ENCODE measurements around the gene HYCC2. TPM values are rescaled to one million over a fixed set of nuclear protein-coding genes. Genes with fewer than 3 reads are reported as not detected.

HYCC2 gene
- total and polyA plus RNA-seq, 2 donors (not counting 1 experiment from before 2014, with no cell fraction given): 3.6 to 30.1 TPM

DNA sequence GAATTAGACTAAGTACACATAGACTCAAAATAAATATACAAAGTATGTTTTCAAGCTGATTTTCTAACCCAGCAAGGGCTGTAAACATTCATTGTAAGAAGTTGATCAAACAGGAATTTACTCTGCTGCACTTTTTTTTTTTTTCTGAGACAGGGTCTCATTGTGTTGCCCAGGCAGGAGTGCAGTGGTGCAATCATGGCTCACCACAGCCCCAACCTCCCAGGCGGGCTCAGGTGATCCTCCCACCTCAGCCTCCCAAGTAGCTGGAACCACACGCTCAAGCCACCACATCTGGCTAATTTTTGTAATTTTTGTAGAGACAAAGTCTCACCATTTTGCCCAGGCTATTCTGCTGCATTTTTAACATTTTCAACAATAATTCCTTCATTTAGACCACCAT is 36.2 kb upstream of the HYCC2 start:
- H2AFZ ChIP-seq (ENCODE audit: insufficient read depth, low read depth, low read length, poor library complexity, severe bottlenecking): no peak overlapping the region
- no peaks in the 10 kb centered on the region for H3K9me3 ChIP-seq (ENCODE audit: control extremely low read depth in 1 of 3, control insufficient read depth in 2 of 3, insufficient read depth in 1 of 3, low read length in 2 of 3)
- no peaks in the 10 kb centered on the region for H3K27me3 Mint-ChIP-seq
- ATAC-seq (ENCODE audit: low read depth): no peak
- ChIA-PET POLR2A (no interaction called here), CTCF (interaction anchor here (1.2 to 2.3 kb wide), 4 partner anchors 10 to 125 kb away, joined by 3 to 5 read pairs (median 4); partner anchors contain the start of gene CASP10)
- H3K79me2 ChIP-seq (ENCODE audit: control insufficient read depth, insufficient read depth, low read length): peaks cover 3% of the 10 kb centered on the region
- TF ChIP-seq, protein P1, sequence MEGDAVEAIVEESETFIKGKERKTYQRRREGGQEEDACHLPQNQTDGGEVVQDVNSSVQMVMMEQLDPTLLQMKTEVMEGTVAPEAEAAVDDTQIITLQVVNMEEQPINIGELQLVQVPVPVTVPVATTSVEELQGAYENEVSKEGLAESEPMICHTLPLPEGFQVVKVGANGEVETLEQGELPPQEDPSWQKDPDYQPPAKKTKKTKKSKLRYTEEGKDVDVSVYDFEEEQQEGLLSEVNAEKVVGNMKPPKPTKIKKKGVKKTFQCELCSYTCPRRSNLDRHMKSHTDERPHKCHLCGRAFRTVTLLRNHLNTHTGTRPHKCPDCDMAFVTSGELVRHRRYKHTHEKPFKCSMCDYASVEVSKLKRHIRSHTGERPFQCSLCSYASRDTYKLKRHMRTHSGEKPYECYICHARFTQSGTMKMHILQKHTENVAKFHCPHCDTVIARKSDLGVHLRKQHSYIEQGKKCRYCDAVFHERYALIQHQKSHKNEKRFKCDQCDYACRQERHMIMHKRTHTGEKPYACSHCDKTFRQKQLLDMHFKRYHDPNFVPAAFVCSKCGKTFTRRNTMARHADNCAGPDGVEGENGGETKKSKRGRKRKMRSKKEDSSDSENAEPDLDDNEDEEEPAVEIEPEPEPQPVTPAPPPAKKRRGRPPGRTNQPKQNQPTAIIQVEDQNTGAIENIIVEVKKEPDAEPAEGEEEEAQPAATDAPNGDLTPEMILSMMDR (IDR thresholded peaks at IDR 0.05): no peak
- TF ChIP-seq EZH2 (IDR thresholded peaks at IDR 0.05; ENCODE audit: borderline replicate concordance, insufficient read depth, low read depth, low read length, poor library complexity, severe bottlenecking): no peak
- H3K36me3 ChIP-seq (replicated peaks in 1 of 2; ENCODE audit: control extremely low read depth in 1 of 2, control insufficient read depth in 1 of 2, extremely low read depth in 1 of 2, insufficient read depth in 2 of 2, low read length in 1 of 2): peaks cover 0 to 5% of the 10 kb centered on the region in 2 experiments
- no peaks in the 10 kb centered on the region for H4K20me1 ChIP-seq (ENCODE audit: control insufficient read depth, insufficient read depth, low read length, poor library complexity, severe bottlenecking)
- no peak overlapping the region for H3K4me2 ChIP-seq (replicated peaks; ENCODE audit: low read depth, low read length, poor library complexity, severe bottlenecking)
- H3K27me3 ChIP-seq (replicated peaks in 1 of 4; ENCODE audit: control extremely low read depth in 1 of 4, control insufficient read depth in 3 of 4, insufficient read depth in 4 of 4, low read length in 3 of 4): no peaks in the 10 kb centered on the region
- no peak overlapping the region for H3K27ac ChIP-seq (ENCODE audit: low read length in 2 of 2)
- intact Hi-C loops (cut with micrococcal nuclease): no loop called here
- WGBS (ENCODE audit: insufficient coverage): 100% methylated on average over 2 of the region's 2 CpGs
- no peaks in the 10 kb centered on the region for H3K9me3 Mint-ChIP-seq (ENCODE audit: insufficient read depth)
- H3K4me3 ChIP-seq (ENCODE audit: control extremely low read depth in 1 of 5, extremely low read depth in 1 of 5, insufficient read depth in 1 of 5, low read depth in 2 of 5, low read length in 4 of 5): no peak overlapping the region
- H3K4me1 ChIP-seq (ENCODE audit: control insufficient read depth in 2 of 2, insufficient read depth in 2 of 2, low read length in 2 of 2): no peaks in the 10 kb centered on the region
- H3K27ac Mint-ChIP-seq: no peak overlapping the region
- no peak for DNase-seq
- H3K4me1 Mint-ChIP-seq: peaks cover 10% of the 10 kb centered on the region
- no peak overlapping the region for H3K9ac ChIP-seq (ENCODE audit: low read length)
- H3K4me3 Mint-ChIP-seq: no peak overlapping the region

GRCh38 chr2:201105759-201106158 is 34.3 kb upstream of the HYCC2 start:
- ChIA-PET POLR2A (no interaction called here), CTCF (no interaction called here)
- no peak overlapping the region for H3K4me3 Mint-ChIP-seq
- intact Hi-C loops (cut with micrococcal nuclease): no loop called here
- Histone ChIP-seq H3K9me3 (ENCODE audit: control extremely low read depth in 1 of 3, control insufficient read depth in 2 of 3, insufficient read depth in 1 of 3, low read length in 2 of 3) (no peaks in the 10 kb centered on the region), H3K27me3 (replicated peaks in 1 of 4; ENCODE audit: control extremely low read depth in 1 of 4, control insufficient read depth in 3 of 4, insufficient read depth in 4 of 4, low read length in 3 of 4) (no peaks in the 10 kb centered on the region), H4K20me1 (ENCODE audit: control insufficient read depth, insufficient read depth, low read length, poor library complexity, severe bottlenecking) (no peaks in the 10 kb centered on the region), H3K9ac (ENCODE audit: low read length) (no peak overlapping the region), H2AFZ (ENCODE audit: insufficient read depth, low read depth, low read length, poor library complexity, severe bottlenecking) (no peak overlapping the region), H3K4me2 (replicated peaks; ENCODE audit: low read depth, low read length, poor library complexity, severe bottlenecking) (no peak overlapping the region), H3K36me3 (replicated peaks in 1 of 2; ENCODE audit: control extremely low read depth in 1 of 2, control insufficient read depth in 1 of 2, extremely low read depth in 1 of 2, insufficient read depth in 2 of 2, low read length in 1 of 2) (peaks cover 0 to 5% of the 10 kb centered on the region in 2 experiments), H3K4me1 (ENCODE audit: control insufficient read depth in 2 of 2, insufficient read depth in 2 of 2, low read length in 2 of 2) (no peaks in the 10 kb centered on the region), H3K4me3 (ENCODE audit: control extremely low read depth in 1 of 5, extremely low read depth in 1 of 5, insufficient read depth in 1 of 5, low read depth in 2 of 5, low read length in 4 of 5) (no peak overlapping the region), H3K27ac (ENCODE audit: low read length in 2 of 2) (no peak overlapping the region), H3K79me2 (ENCODE audit: control insufficient read depth, insufficient read depth, low read length) (peaks cover 3% of the 10 kb centered on the region)
- no peaks in the 10 kb centered on the region for H3K9me3 Mint-ChIP-seq (ENCODE audit: insufficient read depth)
- DNase-seq (no peak), ATAC-seq (ENCODE audit: low read depth) (no peak)
- H3K4me1 Mint-ChIP-seq: peaks cover 4% of the 10 kb centered on the region
- H3K27me3 Mint-ChIP-seq: no peaks in the 10 kb centered on the region
- H3K27ac Mint-ChIP-seq: no peak overlapping the region
- TF ChIP-seq EZH2 (IDR thresholded peaks at IDR 0.05; ENCODE audit: borderline replicate concordance, insufficient read depth, low read depth, low read length, poor library complexity, severe bottlenecking): no peak
- TF ChIP-seq, protein P1 (IDR thresholded peaks at IDR 0.05): no peak
- 100% methylated on average over 1 of the region's 1 CpG for WGBS (ENCODE audit: insufficient coverage)

All from B cell (primary cell).